Fibroblast of peridontal ligament (primary cell): ENCODE measurements around the gene CTDSP2.
"Not testable (repeated sequence)": the region's sequence is repeated elsewhere in the genome, so short reads cannot be mapped to it uniquely, and the experiment has no call there.

Source experiments
- DNase-seq: peaks from one replicate; pipeline ENCODE4 v3.0.0-alpha.2; 2010; ENCODE audit errors: extremely low read depth

CTDSP2 gene

GRCh38 chr12:57881475-57881874 lies 34.9 kb upstream of the CTDSP2 start:
- no peak for DNase-seq

- peak; percentile 42 for DNase-seq
Observed at GRCh38 chr12:57881035-57881434, 34.5 kb upstream of the CTDSP2 start.

- no peak for DNase-seq
Observed at GRCh38 chr12:57877876-57878275, 31.3 kb upstream of the CTDSP2 start.

GRCh38 chr12:57875753-57876547 lies 29.4 kb upstream of the CTDSP2 start:
- peak; percentile 29 for DNase-seq

GRCh38 chr12:57874166-57875108 lies 27.9 kb upstream of the CTDSP2 start:
- DNase-seq, result no peak

GRCh38 chr12:57872362-57872761 lies 25.8 kb upstream of the CTDSP2 start:
- no peak for DNase-seq

- no peak for DNase-seq
Observed at GRCh38 chr12:57869927-57870318, 23.4 kb upstream of the CTDSP2 start.

- no peak for DNase-seq
Observed at GRCh38 chr12:57869298-57869926, 22.9 kb upstream of the CTDSP2 start.

GRCh38 chr12:57868851-57869268 lies 22.3 kb upstream of the CTDSP2 start:
- no peak for DNase-seq

- no peak for DNase-seq
Observed at GRCh38 chr12:57868221-57868620, 21.7 kb upstream of the CTDSP2 start.

- DNase-seq, result no peak
Observed at GRCh38 chr12:57866308-57867019, 19.9 kb upstream of the CTDSP2 start.

- DNase-seq, result peak; percentile 82
Observed at GRCh38 chr12:57865084-57865751, 18.7 kb upstream of the CTDSP2 start.

GRCh38 chr12:57864442-57865083 lies 18.0 kb upstream of the CTDSP2 start:
- DNase-seq, result peak; percentile 69

- no peak for DNase-seq
Observed at GRCh38 chr12:57863676-57864075, 17.1 kb upstream of the CTDSP2 start.

GRCh38 chr12:57861967-57862366 lies 15.4 kb upstream of the CTDSP2 start:
- no peak for DNase-seq

GRCh38 chr12:57860883-57861282 lies 14.4 kb upstream of the CTDSP2 start:
- not testable (repeated sequence) for DNase-seq

- no peak for DNase-seq
Observed at GRCh38 chr12:57859121-57859520, 12.6 kb upstream of the CTDSP2 start.

- DNase-seq, result not testable (repeated sequence)
Observed at GRCh38 chr12:57858123-57858522, 11.6 kb upstream of the CTDSP2 start.

- no peak for DNase-seq
Observed at GRCh38 chr12:57854965-57855364, 8.4 kb upstream of the CTDSP2 start.

- no peak for DNase-seq
Observed at GRCh38 chr12:57853864-57854556, 7.5 kb upstream of the CTDSP2 start.
